Measurements from ENCODE around the gene TBC1D16.

TBC1D16 gene

DNA sequence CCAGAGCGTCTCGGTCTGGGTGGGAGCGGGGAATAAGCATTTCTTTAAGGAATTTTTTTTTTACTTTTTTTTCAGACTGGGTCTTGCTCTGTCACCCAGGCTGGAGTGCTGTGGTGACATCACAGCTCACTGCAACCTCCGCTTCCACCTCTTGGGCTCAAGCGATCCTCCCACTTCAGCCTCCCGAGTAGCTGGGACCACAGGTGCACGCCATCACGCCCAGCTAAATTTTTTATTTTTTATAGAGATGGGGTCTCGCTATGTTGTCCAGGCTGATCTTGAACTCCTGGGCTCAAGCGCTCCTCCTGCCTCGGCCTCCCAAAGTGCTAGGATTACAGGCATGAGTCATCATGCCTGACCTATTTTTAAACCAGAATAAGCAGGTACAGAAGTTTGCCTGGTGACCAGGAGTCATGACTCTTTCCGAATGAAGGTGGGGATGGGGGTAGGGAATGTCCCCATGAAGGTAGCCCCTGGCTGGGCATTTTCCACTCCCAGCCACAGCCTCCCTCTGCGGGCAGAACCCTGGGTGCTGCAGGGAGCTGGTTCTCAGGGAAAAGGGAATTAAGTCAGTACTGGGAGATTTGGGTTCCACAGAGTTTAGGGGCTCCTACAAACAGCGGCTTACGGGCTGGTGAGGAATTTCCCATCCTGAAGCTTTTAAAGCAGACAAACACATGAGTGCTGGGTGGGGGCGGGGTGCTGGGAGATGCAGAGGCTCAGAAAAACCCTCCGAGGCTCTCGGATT, 48.3 kb downstream of the TBC1D16 start:
- no peak for DNase-seq (ENCODE audit: low spot score)

- DNase-seq (ENCODE audit: low spot score), result no peak
Measured at GRCh38 chr17:79986411-79987186, 49.1 kb downstream of the TBC1D16 start.

GRCh38 chr17:79985943-79986391, 49.7 kb downstream of the TBC1D16 start:
- no peak for DNase-seq (ENCODE audit: low spot score)

DNA sequence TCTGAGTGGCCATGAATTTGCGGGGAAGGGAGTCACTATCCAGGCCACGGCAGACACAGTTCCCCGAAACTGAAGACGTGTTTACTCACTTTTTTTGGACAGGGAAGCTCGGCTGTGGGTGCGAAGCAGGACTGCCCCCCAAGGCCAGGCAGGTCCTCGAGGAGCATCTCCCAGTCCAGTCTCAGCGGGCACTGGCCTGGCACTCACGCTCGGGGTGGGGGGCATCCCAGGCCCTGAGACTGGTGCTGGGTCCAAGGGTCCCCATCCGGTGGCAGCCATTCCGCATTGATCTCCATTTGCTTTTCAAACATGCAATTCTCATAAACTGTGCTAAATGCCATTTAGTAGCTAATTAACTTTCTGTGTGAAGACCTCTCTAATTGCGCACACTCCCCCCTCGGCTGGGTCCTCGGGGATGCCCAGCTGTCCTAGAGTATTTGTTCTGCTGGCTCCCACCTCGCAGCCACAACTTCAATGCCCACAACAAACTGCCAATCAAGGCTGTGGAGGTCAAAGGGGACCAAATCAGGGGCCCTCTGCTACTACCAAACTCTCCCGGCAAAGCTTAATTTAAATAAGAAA, 50.2 kb downstream of the TBC1D16 start:
- no peak for DNase-seq (ENCODE audit: low spot score)

GRCh38 chr17:79984877-79985276, 50.8 kb downstream of the TBC1D16 start:
- no peak for DNase-seq (ENCODE audit: low spot score)

- DNase-seq (ENCODE audit: low spot score), result no peak
Measured at GRCh38 chr17:79984045-79984840, 51.4 kb downstream of the TBC1D16 start.

- no peak for DNase-seq (ENCODE audit: low spot score)
Measured at GRCh38 chr17:79983456-79983855, 52.2 kb downstream of the TBC1D16 start.

DNA sequence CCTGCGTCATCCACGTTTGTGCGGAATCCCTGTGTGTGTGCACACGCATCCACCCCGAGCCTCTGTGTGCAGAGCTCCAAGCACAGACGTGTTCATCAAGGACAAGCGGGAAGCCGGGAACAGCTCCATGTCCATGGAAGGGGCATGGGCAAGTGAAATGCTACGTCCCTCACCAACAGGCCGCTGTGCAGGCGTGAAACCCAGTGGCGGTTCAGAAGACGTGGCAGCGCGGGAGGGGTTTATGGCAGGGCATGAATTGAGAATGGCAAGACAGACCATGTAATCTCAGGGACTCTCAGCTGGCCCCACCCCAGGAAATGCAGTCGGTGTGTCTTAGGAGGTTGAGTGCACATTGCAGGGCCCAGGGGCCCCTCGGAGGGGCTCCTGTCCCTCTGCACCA, 52.7 kb downstream of the TBC1D16 start:
- no peak for DNase-seq (ENCODE audit: low spot score)

GRCh38 chr17:79981661-79982101, 54.0 kb downstream of the TBC1D16 start:
- DNase-seq (ENCODE audit: low spot score), result no peak

DNA sequence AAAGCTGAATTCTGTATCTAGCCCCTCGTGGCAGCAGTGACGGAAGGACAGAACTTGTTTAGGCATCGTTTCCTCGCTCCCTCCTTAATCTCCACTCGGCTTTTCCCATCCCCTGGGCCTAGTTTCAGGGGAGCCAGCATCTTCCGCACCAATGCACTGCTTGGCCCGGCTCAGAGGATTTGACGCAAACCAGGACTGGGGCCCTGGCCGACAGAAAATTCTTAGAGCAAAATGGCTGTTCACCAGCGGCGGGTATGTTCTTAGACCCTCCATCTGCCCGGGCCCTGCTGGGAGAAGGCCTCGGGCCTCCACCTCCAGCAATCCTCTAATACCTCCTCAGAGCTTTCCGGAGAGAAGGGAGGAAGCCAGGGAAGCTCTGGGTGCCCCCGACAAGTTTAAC, 54.6 kb downstream of the TBC1D16 start:
- no peak for DNase-seq (ENCODE audit: low spot score)

- DNase-seq (ENCODE audit: low spot score), result no peak
Measured at GRCh38 chr17:79980246-79981043, 55.2 kb downstream of the TBC1D16 start.

DNA sequence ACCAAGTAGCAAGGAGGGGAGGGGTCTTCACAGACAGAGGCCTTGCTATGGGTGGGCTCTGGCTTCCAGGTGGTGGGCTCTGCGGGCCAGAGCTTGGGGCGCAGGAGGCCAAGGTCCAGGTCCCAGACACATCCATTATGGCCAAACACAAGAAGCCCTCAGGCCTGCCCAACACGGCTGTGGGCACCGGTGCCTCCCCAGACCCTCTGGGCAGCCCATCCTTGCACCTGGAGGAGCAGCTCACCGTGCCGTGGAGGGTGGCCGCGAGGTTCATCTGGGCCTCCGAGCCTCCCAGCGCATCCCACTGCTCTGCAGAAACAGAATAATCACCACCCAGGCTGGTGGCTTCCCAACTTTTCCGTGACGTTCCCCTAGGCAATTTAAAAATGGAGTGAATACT, 55.9 kb downstream of the TBC1D16 start:
- DNase-seq (ENCODE audit: low spot score), result no peak

DNA sequence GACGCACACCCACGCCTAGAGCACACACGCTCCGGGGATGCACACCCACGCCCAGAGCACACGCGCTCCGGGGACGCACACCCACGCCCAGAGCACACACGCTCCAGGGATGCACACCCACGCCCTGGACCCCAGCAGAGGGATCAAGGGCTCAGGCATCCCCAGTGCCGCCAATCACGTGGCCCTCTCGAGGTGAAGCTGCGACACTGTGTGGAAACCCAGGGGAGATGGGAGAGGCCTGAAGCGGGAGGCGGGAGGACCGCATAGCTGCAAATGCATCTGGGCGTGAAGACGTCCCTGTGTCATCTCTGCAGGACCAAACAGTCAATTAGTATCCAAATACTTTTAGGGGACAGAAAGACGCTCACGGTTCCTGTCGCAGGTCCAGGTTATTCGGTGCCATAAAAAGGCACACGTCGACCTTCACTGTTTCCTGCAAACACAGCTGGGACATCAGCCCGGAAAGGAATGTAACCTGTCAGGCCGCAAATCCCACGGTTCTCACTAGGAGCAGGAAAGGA, 56.4 kb downstream of the TBC1D16 start:
- DNase-seq (ENCODE audit: low spot score), result no peak

DNA sequence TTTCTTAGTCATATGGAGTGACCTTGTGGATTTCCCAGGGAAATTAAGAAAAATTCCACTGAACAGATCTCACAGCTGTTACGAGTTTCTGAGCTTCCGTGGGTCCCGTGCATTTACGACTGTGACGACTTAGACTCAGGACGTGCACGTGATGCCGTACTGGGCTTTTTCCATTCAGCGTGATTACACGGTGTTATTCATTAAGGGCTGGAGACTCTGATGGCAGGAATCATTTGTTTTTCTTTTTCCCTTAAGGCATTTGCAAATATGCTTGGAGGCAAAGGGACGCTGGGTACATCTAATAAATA, 57.2 kb downstream of the TBC1D16 start:
- DNase-seq (ENCODE audit: low spot score), result no peak

DNA sequence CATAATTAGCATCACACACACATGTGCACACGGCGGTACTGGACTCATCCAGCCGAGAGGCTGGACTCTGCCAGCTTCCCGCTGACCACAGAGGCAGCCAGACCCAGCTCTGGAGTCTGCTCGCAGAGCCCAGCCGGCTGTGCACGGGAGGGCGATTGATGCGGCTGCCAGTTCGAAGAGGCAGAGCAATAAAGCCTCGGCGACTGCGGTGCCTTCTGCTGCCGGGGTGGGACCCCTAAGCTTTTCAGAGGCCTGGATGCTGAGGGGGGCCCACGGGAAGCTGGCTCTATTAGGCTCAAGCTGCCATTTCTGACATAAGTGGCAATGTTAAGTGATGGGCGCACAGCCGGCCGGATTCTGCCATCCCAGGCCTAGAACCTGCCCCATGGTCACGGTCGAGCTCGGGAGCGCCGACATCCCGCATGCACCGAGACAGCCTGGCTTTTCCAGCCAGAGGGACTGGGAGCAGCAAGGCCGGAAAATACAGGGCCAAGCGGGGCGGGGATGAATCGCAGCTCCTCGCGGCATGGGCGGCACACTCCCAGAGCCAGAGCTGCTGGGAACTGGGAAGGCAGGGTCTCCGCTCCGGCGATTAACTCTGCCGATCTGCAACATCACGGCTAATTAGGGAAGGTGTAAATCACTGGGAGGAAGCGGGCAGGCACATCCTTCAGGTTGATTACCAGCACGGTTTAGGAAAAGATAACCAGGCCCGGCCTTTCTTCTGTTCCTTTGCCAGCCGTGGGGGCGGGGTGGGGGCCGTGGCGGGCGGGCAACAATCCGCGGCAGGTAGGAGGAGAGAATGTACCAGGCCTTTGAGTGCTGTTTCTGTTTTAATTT, 57.7 kb downstream of the TBC1D16 start:
- DNase-seq (ENCODE audit: low spot score), result no peak

DNA sequence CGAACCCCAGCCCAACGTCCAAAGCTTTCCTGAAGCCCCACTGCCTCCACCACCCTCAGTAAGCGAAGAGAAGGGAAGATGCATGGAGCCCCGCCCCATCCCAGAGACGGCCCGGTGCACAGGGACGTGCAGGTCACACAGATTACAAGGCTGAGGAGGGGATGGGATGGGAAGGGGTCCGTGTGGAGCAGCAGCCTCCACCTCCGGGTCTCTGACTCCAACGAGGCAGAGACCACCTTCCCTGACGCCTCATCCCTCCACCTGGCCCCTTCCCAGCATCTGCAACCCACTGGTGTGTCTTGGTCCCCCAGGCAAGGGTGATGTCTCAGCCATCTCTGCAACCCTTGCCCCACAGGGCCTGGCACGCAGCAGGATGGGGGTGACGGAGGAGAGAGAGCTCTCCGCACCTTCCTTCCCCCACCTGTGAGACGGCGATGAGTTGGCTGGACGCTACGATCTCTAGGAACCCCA, 58.5 kb downstream of the TBC1D16 start:
- no peak for DNase-seq (ENCODE audit: low spot score)

DNA sequence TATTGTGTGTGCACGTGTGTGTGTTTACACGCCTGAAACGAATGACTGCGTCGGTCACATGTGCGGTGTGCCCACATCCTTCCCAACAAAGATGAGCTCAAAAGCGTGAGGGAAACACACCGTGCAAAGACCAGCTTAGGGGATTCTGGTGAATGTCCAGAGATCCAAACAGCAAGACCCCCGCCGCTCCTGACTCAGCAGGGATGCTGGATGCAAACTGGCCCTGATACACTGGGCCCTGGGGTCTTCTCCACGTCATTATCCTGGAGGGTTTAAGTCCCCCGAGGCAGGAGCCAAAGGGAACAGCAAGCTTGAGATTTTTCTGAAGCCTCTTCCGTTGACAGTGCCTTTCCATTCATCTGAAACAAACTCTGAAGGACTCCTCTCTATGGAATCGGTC, 59.2 kb downstream of the TBC1D16 start:
- DNase-seq (ENCODE audit: low spot score), result no peak

GRCh38 chr17:79975498-79976134, 60.1 kb downstream of the TBC1D16 start:
- no peak for DNase-seq (ENCODE audit: low spot score)

DNA sequence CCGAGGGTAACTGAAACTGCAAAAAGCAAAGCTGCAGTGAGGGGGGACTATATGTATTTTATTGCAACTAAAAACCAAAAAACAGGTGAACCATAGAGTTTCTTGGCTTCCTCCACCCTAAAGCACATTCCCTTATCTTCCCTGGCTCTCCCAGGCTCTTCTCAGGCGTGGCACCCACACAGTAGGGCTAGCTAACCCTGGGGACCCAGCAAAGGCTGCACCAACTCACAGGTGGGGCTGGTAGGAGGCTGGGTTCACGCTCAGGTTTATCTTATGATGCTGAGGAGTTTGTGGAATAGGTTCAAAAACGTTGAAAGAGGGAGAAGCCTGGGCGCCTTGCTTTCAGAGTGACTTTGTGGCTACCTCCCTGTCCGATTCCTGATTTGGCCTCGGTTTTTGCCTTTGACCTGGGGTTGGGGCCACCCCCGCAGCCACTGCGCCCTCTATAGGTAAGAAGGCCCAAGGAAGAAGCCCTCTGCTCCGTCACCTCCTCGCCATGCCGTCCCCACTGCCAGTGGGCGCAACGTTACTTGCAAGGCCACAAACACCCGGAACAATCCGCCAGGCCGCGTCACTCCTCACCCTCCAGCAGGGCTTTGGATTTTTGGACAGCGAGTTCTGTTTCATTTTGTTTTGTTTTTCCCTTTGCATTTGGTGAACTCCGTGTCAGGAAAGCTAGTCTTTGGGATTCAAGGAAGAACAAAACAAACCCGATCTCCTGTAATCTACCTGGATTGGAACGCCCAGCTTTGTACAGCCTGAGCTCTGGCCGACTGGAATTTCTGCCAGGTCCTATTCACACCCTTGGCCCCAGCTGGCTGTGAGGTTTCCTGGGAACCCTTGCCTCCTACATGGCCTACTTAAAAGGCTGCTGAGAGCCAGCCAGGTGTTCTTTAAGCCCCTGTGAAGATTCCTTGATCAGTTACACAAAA, 60.8 kb downstream of the TBC1D16 start:
- peak; percentile 41 for DNase-seq (ENCODE audit: low spot score)
